T-helper 1 cell treated with Interleukin-12 subunit alpha and Interleukin-12 subunit beta and Interleukin-4 antibody, amounts not matched to agents 30 μg/mL and 1 μg/mL, for 36 hours (primary cell): ENCODE measurements around the gene CDH26.

Source experiments
- H3K27ac Mint-ChIP-seq: one replicate; pipeline ENCODE4 v1.8.0; 2021; ENCODE audit warnings: mild to moderate bottlenecking, mixed read lengths
- H3K27me3 Mint-ChIP-seq: one replicate; pipeline ENCODE4 v1.8.0; 2021; ENCODE audit warnings: low read depth, mixed read lengths
- H3K36me3 Mint-ChIP-seq: one replicate; pipeline ENCODE4 v1.8.0; 2021; ENCODE audit warnings: low read depth, mixed read lengths
- H3K4me1 Mint-ChIP-seq: one replicate; pipeline ENCODE4 v1.8.0; 2021; ENCODE audit warnings: low read depth, mixed read lengths
- H3K4me3 Mint-ChIP-seq: one replicate; pipeline ENCODE4 v1.8.0; 2021; ENCODE audit warnings: mild to moderate bottlenecking, moderate library complexity, mixed read lengths
- H3K9me3 Mint-ChIP-seq: one replicate; pipeline ENCODE4 v1.8.0; 2021; ENCODE audit warnings: mixed read lengths

Gene CDH26

DNA sequence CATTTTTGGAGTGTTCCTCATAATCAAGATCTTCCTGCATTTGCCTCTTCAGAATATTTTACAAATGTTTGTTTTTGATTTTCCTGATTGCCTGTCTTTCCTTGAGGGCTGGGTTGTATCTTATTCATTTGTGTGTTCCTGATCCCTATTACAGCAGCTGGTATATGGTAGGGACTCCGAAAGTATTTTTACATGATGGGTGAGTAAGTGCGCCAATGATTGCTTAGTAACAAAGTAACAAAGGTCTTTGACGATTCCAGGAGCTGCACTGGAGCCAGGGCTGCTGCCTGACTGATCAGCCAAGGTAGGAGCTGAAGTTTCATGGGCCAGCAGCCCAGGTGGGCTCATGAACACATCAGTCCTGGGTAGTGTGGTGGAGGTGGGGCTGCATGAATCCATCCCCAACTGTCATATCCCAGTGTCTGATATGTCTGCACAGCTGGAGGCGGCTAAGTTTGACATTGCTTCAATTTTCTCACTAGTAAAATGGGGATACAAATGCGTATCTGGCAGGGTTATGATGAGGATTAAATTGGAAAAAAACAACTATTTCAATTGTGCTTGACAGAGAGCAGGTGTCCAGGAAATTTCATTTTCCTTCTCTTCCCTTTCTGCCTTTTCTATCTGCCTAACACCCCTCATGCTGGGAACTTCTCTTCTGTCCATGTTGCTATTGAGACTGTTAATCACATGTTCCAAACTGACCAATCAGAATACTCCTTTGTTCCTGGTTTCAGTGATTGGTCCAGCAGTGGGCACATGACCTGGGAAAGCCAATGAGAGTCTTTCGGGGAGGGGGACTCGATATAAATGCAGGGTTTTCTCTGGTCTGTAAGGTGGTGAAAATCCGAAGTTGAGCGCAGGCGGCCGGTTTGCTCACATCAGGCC lies 90.7 kb downstream of the CDH26 start:
- no peak overlapping the region for H3K4me3 Mint-ChIP-seq
- no peaks in the 10 kb centered on the region for H3K36me3 Mint-ChIP-seq
- no peaks in the 10 kb centered on the region for H3K9me3 Mint-ChIP-seq
- no peak overlapping the region for H3K27ac Mint-ChIP-seq
- peaks cover 4% of the 10 kb centered on the region for H3K4me1 Mint-ChIP-seq
- peaks cover 8% of the 10 kb centered on the region for H3K27me3 Mint-ChIP-seq

DNA sequence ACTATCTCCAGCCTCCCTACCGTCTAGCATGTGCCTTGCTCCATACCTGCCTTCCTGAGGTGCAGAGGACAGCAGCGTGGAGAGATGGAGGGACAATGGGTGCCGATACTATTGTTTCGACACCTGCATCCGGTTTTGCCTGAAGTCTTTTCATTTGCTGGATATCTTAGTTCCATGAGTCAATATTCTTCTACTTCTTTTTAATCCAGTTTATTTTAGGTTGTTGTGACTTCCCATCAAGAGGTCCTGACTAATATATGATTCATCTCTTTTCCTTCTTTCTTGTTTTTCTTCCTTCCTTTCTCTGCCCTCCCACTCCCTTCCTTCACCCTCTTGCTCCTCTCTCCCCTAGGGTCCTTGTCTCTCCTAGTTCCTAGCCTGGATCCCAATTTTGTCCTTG lies 91.4 kb downstream of the CDH26 start:
- peaks cover 5% of the 10 kb centered on the region for H3K4me1 Mint-ChIP-seq
- H3K27ac Mint-ChIP-seq: no peak overlapping the region
- no peaks in the 10 kb centered on the region for H3K36me3 Mint-ChIP-seq
- no peak overlapping the region for H3K4me3 Mint-ChIP-seq
- no peaks in the 10 kb centered on the region for H3K9me3 Mint-ChIP-seq
- H3K27me3 Mint-ChIP-seq: peaks cover 8% of the 10 kb centered on the region

DNA sequence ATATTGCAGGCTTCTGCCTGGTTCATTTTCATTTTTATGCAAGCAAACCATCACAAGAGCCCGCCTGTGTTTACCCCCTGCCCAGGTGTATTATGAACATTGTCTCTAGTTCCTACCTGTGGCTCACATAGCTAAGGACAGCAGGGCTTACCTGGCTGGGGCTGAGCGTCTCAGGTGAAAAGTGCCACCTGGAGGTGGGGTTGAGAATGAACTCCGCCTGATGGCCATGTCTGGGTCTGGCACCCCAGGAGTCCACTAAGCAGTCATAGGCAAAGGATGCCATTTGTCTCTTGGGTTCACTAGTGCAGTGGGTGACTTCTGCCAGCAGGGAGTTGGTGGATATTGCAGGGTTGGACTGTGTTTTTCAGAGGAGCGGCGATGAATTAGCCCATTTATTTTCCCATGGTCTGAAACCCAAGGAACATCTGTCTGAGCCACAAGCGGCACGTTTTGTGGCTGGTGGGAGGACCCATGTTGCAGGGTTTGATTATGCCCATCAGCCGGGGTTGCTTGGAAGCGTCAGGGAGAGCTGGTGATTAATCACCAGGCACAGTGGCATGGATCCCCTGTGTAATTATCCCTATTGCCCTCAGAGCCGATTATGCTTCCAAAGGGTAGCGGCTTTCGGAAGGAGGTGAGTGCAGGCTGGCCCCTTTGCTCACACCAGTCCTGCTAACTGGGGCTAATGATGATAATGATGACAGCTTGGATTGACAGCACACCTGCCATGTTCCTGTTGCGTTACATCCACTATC lies 92.1 kb downstream of the CDH26 start:
- H3K4me1 Mint-ChIP-seq: peaks cover 12% of the 10 kb centered on the region
- no peak overlapping the region for H3K4me3 Mint-ChIP-seq
- H3K27me3 Mint-ChIP-seq: peaks cover 7% of the 10 kb centered on the region
- no peaks in the 10 kb centered on the region for H3K9me3 Mint-ChIP-seq
- no peak overlapping the region for H3K27ac Mint-ChIP-seq
- no peaks in the 10 kb centered on the region for H3K36me3 Mint-ChIP-seq

DNA sequence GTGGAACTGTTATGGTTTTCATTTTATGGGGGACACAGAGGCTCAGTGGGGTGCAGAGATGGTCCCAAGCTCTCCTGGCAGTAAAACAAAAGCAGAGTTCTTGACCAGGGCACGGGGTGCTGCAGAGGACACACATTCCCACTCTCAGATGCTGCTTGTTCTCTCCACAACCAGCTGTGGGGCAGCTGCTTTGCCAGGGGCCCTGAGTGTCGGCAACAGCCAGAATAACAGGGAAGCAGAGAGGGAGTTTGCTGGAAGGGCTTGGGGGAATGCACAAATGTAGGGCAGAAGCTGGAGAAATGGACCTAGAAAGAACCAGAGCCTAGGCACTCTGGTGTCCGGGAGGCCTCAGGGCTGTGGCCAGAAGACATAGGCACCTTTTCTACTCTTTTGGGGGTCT lies 93.7 kb downstream of the CDH26 start:
- Mint-ChIP-seq H3K9me3 (no peaks in the 10 kb centered on the region), H3K27me3 (peaks cover 4% of the 10 kb centered on the region), H3K27ac (no peak overlapping the region)

DNA sequence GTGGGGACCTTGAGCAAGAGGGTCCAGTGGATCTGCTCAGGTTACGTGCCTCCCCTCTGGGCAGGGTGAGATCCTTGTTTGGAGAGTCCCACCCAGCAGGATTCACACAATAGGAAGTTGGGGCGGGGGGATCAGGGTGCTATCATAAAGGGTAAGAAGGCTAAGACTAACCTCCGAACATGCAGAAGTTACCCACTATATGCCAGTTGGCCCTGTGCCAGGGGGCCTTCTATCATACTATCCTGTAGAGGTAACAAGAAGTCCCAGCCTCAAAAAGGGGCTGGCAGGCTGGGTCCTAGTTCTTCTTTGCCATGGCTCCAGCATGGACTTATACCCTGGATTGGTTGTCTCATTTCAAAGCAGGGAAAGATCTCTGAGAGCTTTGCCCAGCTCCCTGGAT lies 94.1 kb downstream of the CDH26 start:
- Mint-ChIP-seq H3K27me3 (peaks cover 4% of the 10 kb centered on the region), H3K4me3 (no peak overlapping the region), H3K36me3 (no peaks in the 10 kb centered on the region), H3K4me1 (peaks cover 30% of the 10 kb centered on the region), H3K27ac (no peak overlapping the region), H3K9me3 (no peaks in the 10 kb centered on the region)

More for the DNA sequence above, 93.7 kb downstream of the CDH26 start:
- Mint-ChIP-seq H3K4me3 (no peak overlapping the region), H3K4me1 (peaks cover 25% of the 10 kb centered on the region), H3K36me3 (no peaks in the 10 kb centered on the region)

DNA sequence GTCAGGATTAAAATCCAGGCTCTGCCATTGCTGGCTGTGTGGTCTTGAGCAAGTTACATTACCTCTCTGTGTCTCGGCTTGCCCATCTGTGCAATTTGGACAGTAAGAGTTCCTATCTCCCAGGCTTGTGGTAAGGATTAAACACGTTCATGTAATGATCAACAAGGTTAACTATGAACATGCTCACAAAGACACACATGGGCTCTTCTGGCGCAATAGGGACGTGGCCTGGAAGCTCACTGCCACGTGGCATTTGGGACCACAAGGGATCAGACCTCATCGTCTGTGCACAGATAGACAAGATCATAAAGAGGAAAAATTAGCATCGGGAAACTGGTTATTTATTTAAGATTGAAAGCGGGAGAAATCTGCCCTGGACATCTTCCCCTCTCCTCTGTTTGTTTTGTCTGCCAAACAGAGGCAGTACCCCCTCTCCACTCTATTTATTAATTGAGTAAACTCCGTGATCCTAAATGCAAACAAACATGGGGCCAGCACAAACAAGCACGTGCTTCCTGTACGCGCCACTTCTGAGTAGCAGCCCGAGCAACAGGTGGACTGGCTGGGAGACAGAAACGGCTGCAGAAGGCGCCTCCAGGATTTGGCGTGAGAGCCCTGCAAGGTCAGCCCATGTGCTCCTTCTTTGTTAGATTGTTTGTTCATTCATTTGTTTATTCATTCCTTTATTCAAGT lies 95.0 kb downstream of the CDH26 start:
- H3K27ac Mint-ChIP-seq: peak overlapping the region; percentile 57

DNA sequence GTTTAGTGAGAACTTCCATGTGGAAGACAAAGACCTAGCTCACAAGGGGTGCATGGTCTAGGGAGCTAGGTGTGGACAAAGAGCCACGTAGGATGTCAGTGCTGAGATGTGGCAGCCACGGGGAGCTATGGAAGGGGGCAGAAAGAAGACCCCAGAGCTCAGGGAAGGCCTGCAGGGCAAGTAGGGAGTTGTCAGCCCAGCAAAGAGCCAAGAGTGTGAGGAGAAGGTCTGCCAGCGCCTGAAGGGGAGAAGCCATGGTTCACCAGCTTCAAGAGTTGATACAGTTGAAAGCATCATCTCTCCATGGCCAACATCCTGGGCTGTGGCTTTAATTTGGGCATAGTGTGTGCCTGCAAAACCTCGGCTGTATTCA lies 95.6 kb downstream of the CDH26 start:
- Mint-ChIP-seq H3K4me1 (peaks cover 38% of the 10 kb centered on the region), H3K27ac (no peak overlapping the region), H3K27me3 (peaks cover 4% of the 10 kb centered on the region), H3K4me3 (no peak overlapping the region), H3K9me3 (no peaks in the 10 kb centered on the region), H3K36me3 (no peaks in the 10 kb centered on the region)

More for the DNA sequence above, 95.0 kb downstream of the CDH26 start:
- Mint-ChIP-seq H3K4me3 (no peak overlapping the region), H3K36me3 (no peaks in the 10 kb centered on the region), H3K9me3 (no peaks in the 10 kb centered on the region), H3K4me1 (peaks cover 38% of the 10 kb centered on the region), H3K27me3 (peaks cover 4% of the 10 kb centered on the region)

DNA sequence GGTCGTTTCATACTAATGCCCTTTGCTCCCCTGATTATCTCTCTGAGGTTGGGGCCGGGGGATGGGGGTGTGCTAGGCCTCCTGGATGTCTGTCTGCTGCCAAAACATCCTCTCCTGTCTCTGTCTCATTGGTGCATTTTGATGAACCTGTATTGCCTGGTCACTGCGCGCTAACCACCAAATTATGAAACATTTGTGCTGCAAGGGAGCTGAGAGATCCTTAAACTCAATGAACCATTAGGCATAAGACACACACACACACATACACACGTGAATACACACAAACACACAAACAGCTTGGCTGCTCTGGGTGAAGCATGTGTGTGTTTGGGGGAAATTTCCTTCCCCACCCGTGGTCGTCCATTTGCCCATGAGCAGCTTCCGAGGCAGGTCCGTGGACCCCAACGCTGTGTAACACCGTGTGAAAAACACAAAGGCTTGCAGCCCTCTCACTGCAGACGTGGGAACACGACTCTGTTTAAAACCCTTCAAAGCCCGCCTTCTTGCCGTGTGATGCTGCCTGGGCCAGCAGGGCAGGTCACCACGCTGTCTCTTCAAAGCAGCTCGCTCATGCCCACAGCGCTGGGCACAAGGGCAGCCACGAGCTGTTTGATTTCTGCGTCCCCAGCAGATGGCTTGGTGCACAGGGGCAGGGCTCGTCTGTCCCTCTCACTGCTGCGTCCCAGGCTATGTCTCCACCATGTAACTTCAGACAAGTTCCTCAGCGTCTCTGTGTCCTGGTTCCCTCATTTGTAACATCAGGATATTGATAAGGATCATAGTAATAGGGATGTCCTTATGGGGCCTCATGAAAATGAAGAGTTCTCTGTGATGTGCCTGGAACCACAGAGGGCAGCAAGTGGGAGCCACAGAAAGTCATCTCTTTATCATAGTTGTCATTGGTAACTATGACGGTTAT lies 96.8 kb downstream of the CDH26 start:
- no peaks in the 10 kb centered on the region for H3K9me3 Mint-ChIP-seq
- no peak overlapping the region for H3K27ac Mint-ChIP-seq
- peaks cover 38% of the 10 kb centered on the region for H3K4me1 Mint-ChIP-seq
- peaks cover 4% of the 10 kb centered on the region for H3K27me3 Mint-ChIP-seq
- no peaks in the 10 kb centered on the region for H3K36me3 Mint-ChIP-seq
- H3K4me3 Mint-ChIP-seq: peak overlapping the region; percentile 12

DNA sequence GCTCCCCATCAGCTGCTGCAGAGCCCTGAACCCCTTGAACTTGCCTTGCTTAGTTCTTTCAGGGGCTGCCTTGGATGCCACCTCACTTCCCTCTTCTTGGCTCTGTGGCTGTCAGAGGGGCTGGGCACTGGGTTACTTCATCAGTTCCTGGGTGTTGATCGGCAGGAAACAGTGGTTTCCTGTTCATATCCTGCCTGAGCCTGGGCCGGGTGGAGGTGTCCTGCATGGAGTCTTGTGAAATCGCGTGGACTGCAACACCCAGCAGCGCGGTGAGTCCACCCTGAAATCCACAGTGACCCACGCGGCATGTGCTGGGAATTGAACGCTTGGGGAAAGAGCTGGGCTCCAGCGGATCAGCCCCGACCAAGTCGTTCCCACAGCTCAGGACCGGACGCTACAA lies 97.5 kb downstream of the CDH26 start:
- H3K27me3 Mint-ChIP-seq: peaks cover 4% of the 10 kb centered on the region
- no peaks in the 10 kb centered on the region for H3K9me3 Mint-ChIP-seq
- H3K36me3 Mint-ChIP-seq: no peaks in the 10 kb centered on the region
- peaks cover 38% of the 10 kb centered on the region for H3K4me1 Mint-ChIP-seq
- H3K27ac Mint-ChIP-seq: peak overlapping the region; percentile 90
- H3K4me3 Mint-ChIP-seq: peak overlapping the region; percentile 78

DNA sequence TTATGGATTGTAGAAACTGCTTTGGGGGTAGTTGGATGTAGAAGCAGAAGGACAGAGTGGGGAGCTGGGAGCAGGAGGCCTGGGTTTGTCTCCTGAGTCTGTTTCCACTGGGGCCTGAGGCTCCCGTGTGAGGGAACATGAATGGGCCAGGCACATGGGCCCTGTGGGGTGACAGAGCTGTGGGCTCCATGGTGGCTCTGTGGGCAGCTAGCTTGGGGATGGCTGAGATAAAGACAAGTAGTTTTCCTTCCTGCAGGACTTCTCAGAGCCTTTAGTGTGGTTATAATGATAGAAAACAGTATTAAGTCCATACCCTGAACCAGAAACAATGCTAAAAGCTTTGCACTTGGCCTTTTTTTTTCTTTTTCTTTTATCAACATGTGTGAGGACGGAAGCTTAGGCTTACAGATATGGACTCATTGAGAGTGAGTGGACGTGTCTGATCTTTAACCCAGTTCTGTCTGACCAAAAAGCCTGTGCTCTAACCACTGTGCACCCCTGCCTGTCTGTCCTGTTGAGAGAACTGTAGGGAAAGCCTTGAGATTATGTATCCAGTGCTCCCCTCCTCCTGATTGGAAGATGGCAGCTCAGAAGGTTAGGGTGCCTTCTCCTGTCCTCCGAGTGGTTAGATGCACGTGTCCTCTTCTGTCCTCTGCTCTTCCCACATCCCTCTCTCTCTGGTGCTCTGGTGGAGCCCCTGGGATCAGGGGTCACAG lies 98.3 kb downstream of the CDH26 start:
- H3K4me1 Mint-ChIP-seq: peaks cover 38% of the 10 kb centered on the region
- peak overlapping the region; percentile 90 for H3K27ac Mint-ChIP-seq
- no peaks in the 10 kb centered on the region for H3K9me3 Mint-ChIP-seq
- H3K27me3 Mint-ChIP-seq: peaks cover 4% of the 10 kb centered on the region
- no peaks in the 10 kb centered on the region for H3K36me3 Mint-ChIP-seq
- peak overlapping the region; percentile 78 for H3K4me3 Mint-ChIP-seq

DNA sequence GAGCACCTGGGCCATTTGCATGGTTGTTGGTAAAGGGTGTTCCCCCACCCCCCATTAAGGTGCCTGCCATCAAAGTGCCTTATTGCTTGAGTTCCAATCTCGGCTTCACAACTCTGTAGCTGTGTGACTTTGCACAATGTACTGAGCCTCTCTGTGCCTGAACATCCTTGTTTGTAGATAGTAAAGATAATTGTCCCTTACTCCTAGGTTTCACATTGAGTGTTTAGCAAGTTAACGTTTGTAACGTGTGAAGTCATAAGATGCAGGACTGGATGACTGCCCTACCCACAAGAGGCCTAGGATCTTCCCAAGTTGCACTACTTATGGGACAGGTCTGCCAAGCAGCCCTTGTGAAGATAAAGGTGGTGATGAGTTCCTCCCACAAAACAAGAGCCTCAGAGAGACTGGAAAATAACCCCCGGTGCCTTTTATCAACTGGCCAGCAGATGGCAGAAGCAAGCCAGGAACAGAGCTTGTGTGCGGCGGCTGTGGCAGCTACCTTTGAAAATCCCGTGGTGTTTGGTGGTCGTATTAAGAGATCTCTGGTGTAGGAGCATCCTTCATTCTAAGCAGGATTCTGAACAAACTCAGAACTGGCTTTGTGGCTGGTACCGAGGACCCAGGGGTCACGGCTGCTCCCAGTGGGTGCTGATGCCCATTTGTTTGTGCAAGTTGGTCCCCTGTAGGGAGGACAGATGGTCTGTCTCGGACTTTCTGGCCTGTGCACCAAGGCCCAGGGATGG lies 99.1 kb downstream of the CDH26 start:
- Mint-ChIP-seq H3K9me3 (no peaks in the 10 kb centered on the region), H3K27me3 (peaks cover 4% of the 10 kb centered on the region), H3K27ac (peak overlapping the region; percentile 90), H3K4me1 (peaks cover 38% of the 10 kb centered on the region), H3K4me3 (peak overlapping the region; percentile 76), H3K36me3 (no peaks in the 10 kb centered on the region)

DNA sequence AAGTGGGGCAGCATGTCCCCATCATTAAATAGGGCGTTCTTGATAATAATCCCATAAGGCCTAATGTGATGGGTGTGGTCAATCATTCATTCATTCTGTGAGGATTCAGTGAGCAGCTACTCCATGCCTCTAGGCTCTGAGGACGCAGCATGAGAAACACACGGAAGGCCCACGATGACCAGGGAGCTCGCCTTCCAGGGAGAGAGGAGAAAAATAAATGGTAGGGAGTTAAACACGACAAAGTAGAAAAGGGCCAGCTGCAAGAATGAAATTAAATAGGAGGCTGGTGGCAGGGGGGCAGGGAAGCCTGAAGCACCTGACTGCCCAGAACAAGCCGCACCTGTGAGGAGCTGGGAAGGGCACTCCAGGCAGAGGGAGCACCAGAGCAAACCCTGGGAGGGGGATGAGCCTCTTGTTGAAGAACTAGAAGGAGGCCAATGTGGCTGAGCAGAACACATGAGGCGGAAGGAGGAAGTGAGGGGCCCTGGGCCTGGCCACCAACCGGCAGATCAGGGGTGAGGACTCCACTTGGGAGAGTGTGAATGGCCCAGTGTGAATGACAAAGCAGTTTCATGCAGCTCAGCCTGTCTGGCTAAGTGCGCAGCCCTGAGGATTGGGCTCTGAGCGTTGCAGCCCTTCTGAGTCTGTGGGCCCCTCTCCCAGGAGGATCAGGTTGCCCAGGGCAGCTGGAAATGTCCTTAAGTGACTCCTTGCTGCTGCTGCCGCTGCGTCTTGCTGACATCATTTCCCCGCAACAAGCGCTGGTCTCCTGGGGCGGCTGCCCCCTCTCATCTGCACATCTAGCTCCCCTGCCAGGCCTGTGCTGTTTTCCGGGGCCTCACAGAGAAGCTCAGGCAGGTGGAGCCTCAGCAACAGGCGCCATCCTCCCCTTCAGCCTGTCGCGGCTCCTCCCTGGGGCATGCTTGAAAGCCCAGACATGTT lies 99.9 kb downstream of the CDH26 start:
- peak overlapping the region; percentile 52 for H3K4me3 Mint-ChIP-seq
- H3K27me3 Mint-ChIP-seq: peaks cover 2% of the 10 kb centered on the region
- H3K4me1 Mint-ChIP-seq: peaks cover 37% of the 10 kb centered on the region
- peak overlapping the region; percentile 90 for H3K27ac Mint-ChIP-seq
- no peaks in the 10 kb centered on the region for H3K9me3 Mint-ChIP-seq
- H3K36me3 Mint-ChIP-seq: no peaks in the 10 kb centered on the region
